Neural cell (in vitro differentiated cells): ENCODE results near the gene DNMBP. TPM values are rescaled to one million over a fixed set of nuclear protein-coding genes. Genes with fewer than 3 reads are reported as not detected.

Source experiments
- H2AFZ ChIP-seq: fragments of 200-600, 300-800 bp; sonication (generic), shearing (Covaris generic); 2 replicates; pipeline ENCODE4 v1.6.0; 2014; ENCODE audit warnings: low read depth, mild to moderate bottlenecking, antibody characterized with exemption, low read length, moderate library complexity
- H3F3A ChIP-seq: fragments of 200-600 bp; shearing (Covaris generic); 2 replicates; pipeline ENCODE4 v1.6.1; 2016; ENCODE audit warnings: mild to moderate bottlenecking, moderate library complexity, mixed read lengths, antibody characterized with exemption, low read length; ENCODE audit not compliant: insufficient read depth, poor library complexity, severe bottlenecking
- H3K27ac ChIP-seq: fragments of 200-600, 300-800 bp; sonication (generic), shearing (Covaris generic); 2 replicates; pipeline ENCODE4 v1.5.1; 2014; ENCODE audit warnings: mild to moderate bottlenecking, low read length, moderate library complexity
- H3K27me3 ChIP-seq: fragments of 300-800, 200-600 bp; sonication (generic), shearing (Covaris generic); 2 replicates; pipeline ENCODE4 v1.6.0; 2014; ENCODE audit warnings: mild to moderate bottlenecking, low read depth, low read length, moderate library complexity; ENCODE audit not compliant: insufficient read depth
- H3K36me3 ChIP-seq: fragments of 300-800, 200-600 bp; sonication (generic), shearing (Covaris generic); 2 replicates; pipeline ENCODE4 v1.5.1; 2014; ENCODE audit warnings: mild to moderate bottlenecking, antibody characterized with exemption, low read length, moderate library complexity; ENCODE audit not compliant: insufficient read depth
- H3K4me2 ChIP-seq: fragments of 300-800, 200-600 bp; sonication (generic), shearing (Covaris generic); 2 replicates; pipeline ENCODE4 v1.6.0; 2014; ENCODE audit warnings: mild to moderate bottlenecking, low read length
- H3K4me3 ChIP-seq: fragments of 300-800, 200-600 bp; sonication (generic), shearing (Covaris generic); 2 replicates; pipeline ENCODE4 v1.5.1; 2014; ENCODE audit warnings: mild to moderate bottlenecking, low read length, moderate library complexity
- H3K79me2 ChIP-seq: fragments of 200-600 bp; shearing (Covaris generic); replicated peaks from 2 replicates; pipeline ENCODE4 v1.6.0; 2014; ENCODE audit warnings: mild to moderate bottlenecking, low read length, moderate library complexity; ENCODE audit not compliant: insufficient read depth
- H3K9ac ChIP-seq: fragments of 300-800, 200-600 bp; sonication (generic), shearing (Covaris generic); 2 replicates; pipeline ENCODE4 v1.6.1; 2016; ENCODE audit warnings: mild to moderate bottlenecking, low read length, mixed read lengths
- H3K9me2 ChIP-seq: fragments of 200-600 bp; shearing (Covaris generic); 2 replicates; pipeline ENCODE4 v1.6.1; 2016; ENCODE audit warnings: mild to moderate bottlenecking, low read length, mixed read lengths; ENCODE audit not compliant: insufficient read depth
- H3K9me3 ChIP-seq: fragments of 200-600, 300-800 bp; sonication (generic), shearing (Covaris generic); 2 replicates; pipeline ENCODE4 v1.6.1; 2016; ENCODE audit warnings: mild to moderate bottlenecking, mixed run types, low read length, moderate library complexity, mixed read lengths
- H4K20me1 ChIP-seq: fragments of 200-600 bp; shearing (Covaris generic); 2 replicates; pipeline ENCODE4 v1.6.1; 2016; ENCODE audit warnings: mild to moderate bottlenecking, mixed run types; ENCODE audit not compliant: insufficient read depth
- CTCF ChIP-seq: fragments of 450-650 bp; IDR thresholded peaks from 2 replicates; pipeline ENCODE4 v1.5.1; 2014; ENCODE audit warnings: antibody characterized with exemption, mild to moderate bottlenecking, moderate library complexity; ENCODE audit not compliant: poor library complexity, severe bottlenecking
- EP300 ChIP-seq: fragments of 450-650 bp; conservative IDR thresholded peaks from 2 replicates; pipeline ENCODE4 v1.6.1; 2014; ENCODE audit warnings: antibody characterized with exemption, mild to moderate bottlenecking, moderate library complexity; ENCODE audit not compliant: poor library complexity, severe bottlenecking
- EZH2 ChIP-seq: fragments of 200-600, 300-800 bp; shearing (Covaris generic), sonication (generic); IDR thresholded peaks from 2 replicates; pipeline ENCODE4 v1.6.1; 2014; ENCODE audit warnings: antibody characterized with exemption, low read length, borderline replicate concordance, mild to moderate bottlenecking; ENCODE audit not compliant: insufficient read depth, poor library complexity, severe bottlenecking
- MXI1 ChIP-seq: fragments of 450-650 bp; conservative IDR thresholded peaks from 2 replicates; pipeline ENCODE4 v1.6.1; 2014; ENCODE audit warnings: antibody characterized with exemption, mild to moderate bottlenecking; ENCODE audit not compliant: poor library complexity, severe bottlenecking
- POLR2AphosphoS5 ChIP-seq: IDR thresholded peaks from 2 replicates; pipeline ENCODE4 v1.6.1; 2012
- RAD21 ChIP-seq: fragments of 450-650 bp; conservative IDR thresholded peaks from 2 replicates; pipeline ENCODE4 v1.6.1; 2014; ENCODE audit warnings: antibody characterized with exemption, mild to moderate bottlenecking, moderate library complexity
- REST ChIP-seq: IDR thresholded peaks from 2 replicates; pipeline ENCODE4 v1.6.1; 2012; ENCODE audit warnings: borderline replicate concordance
- SMC3 ChIP-seq: fragments of 450-650 bp; conservative IDR thresholded peaks from 2 replicates; pipeline ENCODE4 v1.6.1; 2014; ENCODE audit warnings: antibody characterized with exemption, mild to moderate bottlenecking, moderate library complexity; ENCODE audit not compliant: poor library complexity
- TAF1 ChIP-seq: IDR thresholded peaks from 2 replicates; pipeline ENCODE4 v1.6.1; 2012; ENCODE audit warnings: low read depth
- polyA plus RNA-seq: library from polyadenylated mRNA; depleted of rRNA; stranded (reverse); fragments of >200 nt; gene quantifications from 2 replicates; pipeline ENCODE4 v1.2.3, GENCODE V29; 2014

Gene DNMBP
- polyA plus RNA-seq, 1 donor from 2014 or later, result 2.3 TPM

DNA sequence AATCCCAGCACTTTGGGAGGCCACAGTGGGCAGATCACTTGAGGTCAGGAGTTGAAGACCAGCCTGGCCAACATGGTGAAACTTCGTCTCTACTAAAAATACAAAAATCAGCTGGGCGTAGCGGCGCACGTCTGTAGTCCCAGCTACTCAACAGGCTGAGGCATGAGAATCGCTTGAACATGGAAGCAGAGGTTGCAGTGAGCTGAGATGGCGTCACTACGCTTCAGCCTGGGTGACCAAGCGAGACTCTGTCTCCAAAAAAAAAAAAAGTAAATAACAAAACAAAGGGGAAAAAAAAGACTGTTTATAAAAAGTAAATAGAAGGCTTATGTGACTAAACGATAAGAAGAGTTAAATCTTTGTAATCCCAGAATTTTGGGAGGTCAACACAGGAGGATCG, 15.0 kb upstream of the DNMBP start:
- no peak overlapping the region for H2AFZ ChIP-seq
- no peaks in the 10 kb centered on the region for H3K9me2 ChIP-seq
- H3K9ac ChIP-seq, result no peak overlapping the region
- peaks cover 4% of the 10 kb centered on the region for H3K9me3 ChIP-seq
- H3K27me3 ChIP-seq, result no peaks in the 10 kb centered on the region
- H3F3A ChIP-seq, result no peaks in the 10 kb centered on the region
- no peak overlapping the region for H3K4me2 ChIP-seq
- H3K36me3 ChIP-seq, result no peaks in the 10 kb centered on the region
- TF ChIP-seq EP300 (no peak), RAD21 (no peak), EZH2 (no peak), MXI1 (no peak)
- H3K79me2 ChIP-seq, result no peaks in the 10 kb centered on the region
- no peak overlapping the region for H3K27ac ChIP-seq
- no peaks in the 10 kb centered on the region for H4K20me1 ChIP-seq
- no peak overlapping the region for H3K4me3 ChIP-seq

DNA sequence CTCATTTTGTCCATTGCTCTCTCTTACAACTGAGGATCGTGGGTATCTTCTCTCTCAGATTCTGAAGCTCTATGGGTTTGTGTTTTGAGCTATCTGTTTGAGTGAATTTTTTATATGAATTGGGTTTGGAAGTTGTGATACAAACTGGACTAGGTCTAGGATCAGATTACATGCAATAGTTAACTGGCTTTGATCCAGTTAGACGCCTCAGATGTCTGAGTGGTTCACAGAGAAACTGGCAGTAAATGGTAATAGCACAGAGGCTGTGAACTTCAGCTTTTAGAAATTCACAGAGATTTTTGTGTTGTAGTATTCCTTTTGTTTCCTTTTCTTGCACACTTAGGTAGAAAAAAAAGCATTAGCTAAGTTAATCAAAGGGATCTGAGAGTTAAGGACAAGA, 12.7 kb upstream of the DNMBP start:
- TF ChIP-seq SMC3 (no peak), MXI1 (no peak), CTCF (no peak), RAD21 (no peak), POLR2AphosphoS5 (no peak), EZH2 (no peak), EP300 (no peak), REST (no peak)
- Histone ChIP-seq H3F3A (no peaks in the 10 kb centered on the region), H3K9ac (no peak overlapping the region), H3K79me2 (no peaks in the 10 kb centered on the region), H3K4me2 (no peak overlapping the region), H2AFZ (no peak overlapping the region), H3K27me3 (no peaks in the 10 kb centered on the region), H3K9me3 (no peaks in the 10 kb centered on the region), H4K20me1 (no peaks in the 10 kb centered on the region), H3K9me2 (no peaks in the 10 kb centered on the region), H3K4me3 (no peak overlapping the region), H3K36me3 (no peaks in the 10 kb centered on the region), H3K27ac (no peak overlapping the region)

- H3K36me3 ChIP-seq, result no peaks in the 10 kb centered on the region
- no peak overlapping the region for H3K9ac ChIP-seq
- H3K79me2 ChIP-seq, result no peaks in the 10 kb centered on the region
- no peaks in the 10 kb centered on the region for H3K9me3 ChIP-seq
- no peaks in the 10 kb centered on the region for H3F3A ChIP-seq
- no peak overlapping the region for H3K4me2 ChIP-seq
- no peaks in the 10 kb centered on the region for H3K27me3 ChIP-seq
- no peaks in the 10 kb centered on the region for H3K9me2 ChIP-seq
- H3K4me3 ChIP-seq, result no peak overlapping the region
- no peak overlapping the region for H2AFZ ChIP-seq
- no peak overlapping the region for H3K27ac ChIP-seq
- TF ChIP-seq REST (no peak), SMC3 (no peak), TAF1 (no peak), EP300 (no peak), POLR2AphosphoS5 (no peak), CTCF (no peak), EZH2 (no peak)
- H4K20me1 ChIP-seq, result no peaks in the 10 kb centered on the region
Measured at GRCh38 chr10:100021322-100021721, 11.6 kb upstream of the DNMBP start.
